K562 (cell line): ENCODE data around the gene RTBDN. TPM values are rescaled to one million over a fixed set of nuclear protein-coding genes. Genes with fewer than 3 reads are reported as not detected.

Experiments used
- GTF2F1 ChIP-seq: IDR thresholded peaks from 2 replicates; pipeline ENCODE4 v1.6.1; 2011; ENCODE audit warnings: low read depth, low read length, improper control_type of control experiment
- HDAC6 ChIP-seq: IDR thresholded peaks from 2 replicates; pipeline ENCODE4 v1.6.1; 2012; ENCODE audit warnings: low read depth, mild to moderate bottlenecking, control low read depth, inconsistent platforms, low read length, moderate library complexity
- MBD2 ChIP-seq: sonication (generic); IDR thresholded peaks from 2 replicates; pipeline ENCODE4 v1.6.1; 2016; ENCODE audit warnings: low read depth, borderline replicate concordance
- MEIS2 ChIP-seq: fragments of 450-650 bp; IDR thresholded peaks from 2 replicates; pipeline ENCODE4 v1.6.1; 2014; ENCODE audit warnings: mild to moderate bottlenecking; ENCODE audit not compliant: partially characterized antibody
- NFE2L1 ChIP-seq: fragments of 450-650 bp; IDR thresholded peaks from 2 replicates; pipeline ENCODE4 v1.6.1; 2016; ENCODE audit warnings: missing genetic modification characterization, low read depth, mild to moderate bottlenecking, missing compliant biosample characterization, moderate library complexity, borderline replicate concordance
- NFRKB ChIP-seq: fragments of 450-650 bp; IDR thresholded peaks from 2 replicates; pipeline ENCODE4 v1.6.1; 2016; ENCODE audit warnings: low read depth
- NR2F6 ChIP-seq: fragments of 450-650 bp; formaldehyde crosslinking; IDR thresholded peaks from 2 replicates; pipeline ENCODE4 v1.4.0; 2020; ENCODE audit warnings: mild to moderate bottlenecking
- RBM17 ChIP-seq: fragments of 200-400 bp; formaldehyde crosslinking; IDR thresholded peaks from 2 replicates; pipeline ENCODE4 v1.6.1; 2017; ENCODE audit warnings: low read depth, mild to moderate bottlenecking, low read length, borderline replicate concordance
- SAFB ChIP-seq: fragments of 200-400 bp; formaldehyde crosslinking; IDR thresholded peaks from 2 replicates; pipeline ENCODE4 v1.6.1; 2017; ENCODE audit warnings: low read depth, low read length, borderline replicate concordance
- SLC30A9 ChIP-seq: fragments of 250-450 bp; sonication (Bioruptor Pico); IDR thresholded peaks from 2 replicates; pipeline ENCODE4 v1.8.0; 2022; ENCODE audit warnings: mild to moderate bottlenecking, moderate library complexity
- SRSF3 ChIP-seq: fragments of 200-400 bp; formaldehyde crosslinking; IDR thresholded peaks from 2 replicates; pipeline ENCODE4 v1.6.1; 2016; ENCODE audit warnings: mild to moderate bottlenecking, low read length, moderate library complexity; ENCODE audit not compliant: insufficient read depth
- STAT5B ChIP-seq: fragments of 250-450 bp; sonication (Bioruptor Pico); IDR thresholded peaks from 2 replicates; pipeline ENCODE4 v1.8.0; 2021; ENCODE audit warnings: mild to moderate bottlenecking, inconsistent platforms
- TFAM ChIP-seq: fragments of 250-450 bp; sonication (Bioruptor Pico); conservative IDR thresholded peaks from 2 replicates; pipeline ENCODE4 v1.5.0; 2021; ENCODE audit warnings: mild to moderate bottlenecking, moderate library complexity
- ZNF324 ChIP-seq: fragments of 250-450 bp; sonication (Bioruptor Pico); IDR thresholded peaks from 2 replicates; pipeline ENCODE4 v1.4.0; 2020; ENCODE audit warnings: mild to moderate bottlenecking
- ZNF785 ChIP-seq: fragments of 250-450 bp; sonication (Bioruptor Pico); IDR thresholded peaks from 2 replicates; pipeline ENCODE4 v1.4.0; 2020; ENCODE audit warnings: mild to moderate bottlenecking
- polyA plus RNA-seq, 8 experiments: library from polyadenylated mRNA; depleted of rRNA in 4 of 8; stranded (reverse) in 5 of 8; unstranded in 3 of 8; fragments of >200 nt; fragmentation: Nextera tagmentation in 2 of 8; fragmentation: Illumina TruSeq in 1 of 8; extraction: Ambion mirVana in 2 of 8; extraction: Trizol in 1 of 8; gene quantifications; 2 replicates each; pipeline versions ENCODE4 v1.2.1 to v1.2.3, GENCODE V29; 2011 to 2014; ENCODE audit warnings: inconsistent platforms in 1 of 8, missing spikeins in 1 of 8
- total RNA-seq, 7 experiments: library from RNA; depleted of rRNA in 6 of 7; stranded (reverse); fragments of >200 nt in 6 of 7; fragmentation: Illumina TruSeq in 2 of 7; extraction: Trizol in 2 of 7; gene quantifications; 2 replicates each; pipeline versions ENCODE4 v1.2.1 to v1.2.3, GENCODE V29; 2011 to 2021; ENCODE audit warnings: low replicate concordance in 1 of 7
- TF ChIP-seq, protein P1 (sequence below): fragments of 250-450 bp; sonication (Bioruptor Pico); IDR thresholded peaks from 2 replicates; pipeline ENCODE4 v1.5.0; 2021
- TF ChIP-seq, protein P2 (sequence below): fragments of 250-450 bp; sonication (Bioruptor Pico); IDR thresholded peaks from 2 replicates; pipeline ENCODE4 v1.5.0; 2021; ENCODE audit warnings: mild to moderate bottlenecking, borderline replicate concordance
- TF ChIP-seq, protein P3 (sequence below), 2 experiments: IDR thresholded peaks; 2 replicates each; pipeline ENCODE4 v1.6.1; 2011; ENCODE audit warnings: borderline replicate concordance in 1 of 2, control low read depth in 1 of 2, low read depth in 1 of 2, low read length in 1 of 2, mild to moderate bottlenecking in 1 of 2, mixed read lengths in 1 of 2, moderate library complexity in 1 of 2; ENCODE audit not compliant: insufficient read depth in 1 of 2, insufficient read length in 1 of 2, poor library complexity in 1 of 2, severe bottlenecking in 1 of 2; ENCODE audit errors: extremely low read depth in 1 of 2
- TF ChIP-seq, protein P4 (sequence below), 2 experiments: fragments of 450-650 bp; conservative IDR thresholded peaks; 2 replicates each; pipeline ENCODE4 v1.6.1; 2017; ENCODE audit warnings: mild to moderate bottlenecking in 2 of 2, moderate library complexity in 2 of 2
- TF ChIP-seq, protein P5 (sequence below): fragments of 250-450 bp; sonication (Bioruptor Pico); IDR thresholded peaks from 2 replicates; pipeline ENCODE4 v1.4.0; 2020; ENCODE audit warnings: mild to moderate bottlenecking, moderate library complexity

Gene RTBDN
- total and polyA plus RNA-seq, 9 of the 15 experiments (the other 6 are each of a cell fraction or from before 2014, with no cell fraction given) = 0.20 to 2.3 (median 0.72) TPM; not detected in 1

DNA sequence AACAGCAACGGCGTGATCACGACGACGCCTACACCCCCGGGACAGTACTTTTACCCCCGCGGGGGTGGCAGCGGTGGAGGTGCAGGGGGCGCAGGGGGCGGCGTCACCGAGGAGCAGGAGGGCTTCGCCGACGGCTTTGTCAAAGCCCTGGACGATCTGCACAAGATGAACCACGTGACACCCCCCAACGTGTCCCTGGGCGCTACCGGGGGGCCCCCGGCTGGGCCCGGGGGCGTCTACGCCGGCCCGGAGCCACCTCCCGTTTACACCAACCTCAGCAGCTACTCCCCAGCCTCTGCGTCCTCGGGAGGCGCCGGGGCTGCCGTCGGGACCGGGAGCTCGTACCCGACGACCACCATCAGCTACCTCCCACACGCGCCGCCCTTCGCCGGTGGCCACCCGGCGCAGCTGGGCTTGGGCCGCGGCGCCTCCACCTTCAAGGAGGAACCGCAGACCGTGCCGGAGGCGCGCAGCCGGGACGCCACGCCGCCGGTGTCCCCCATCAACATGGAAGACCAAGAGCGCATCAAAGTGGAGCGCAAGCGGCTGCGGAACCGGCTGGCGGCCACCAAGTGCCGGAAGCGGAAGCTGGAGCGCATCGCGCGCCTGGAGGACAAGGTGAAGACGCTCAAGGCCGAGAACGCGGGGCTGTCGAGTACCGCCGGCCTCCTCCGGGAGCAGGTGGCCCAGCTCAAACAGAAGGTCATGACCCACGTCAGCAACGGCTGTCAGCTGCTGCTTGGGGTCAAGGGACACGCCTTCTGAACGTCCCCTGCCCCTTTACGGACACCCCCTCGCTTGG, 42.1 kb downstream of the RTBDN start (continued):
- TF ChIP-seq, protein P1, sequence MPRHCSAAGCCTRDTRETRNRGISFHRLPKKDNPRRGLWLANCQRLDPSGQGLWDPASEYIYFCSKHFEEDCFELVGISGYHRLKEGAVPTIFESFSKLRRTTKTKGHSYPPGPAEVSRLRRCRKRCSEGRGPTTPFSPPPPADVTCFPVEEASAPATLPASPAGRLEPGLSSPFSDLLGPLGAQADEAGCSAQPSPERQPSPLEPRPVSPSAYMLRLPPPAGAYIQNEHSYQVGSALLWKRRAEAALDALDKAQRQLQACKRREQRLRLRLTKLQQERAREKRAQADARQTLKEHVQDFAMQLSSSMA (CRISPR knock-in tag) = peak; percentile 80; the same call in 1 of the 2 replicates
- no peak for TF ChIP-seq NR2F6 (CRISPR knock-in tag)
- TF ChIP-seq TFAM (CRISPR knock-in tag) = no peak
- TF ChIP-seq RBM17 = no peak
- peak; percentile 49; the same call in 1 of the 2 replicates for TF ChIP-seq MBD2
- TF ChIP-seq, protein P2, sequence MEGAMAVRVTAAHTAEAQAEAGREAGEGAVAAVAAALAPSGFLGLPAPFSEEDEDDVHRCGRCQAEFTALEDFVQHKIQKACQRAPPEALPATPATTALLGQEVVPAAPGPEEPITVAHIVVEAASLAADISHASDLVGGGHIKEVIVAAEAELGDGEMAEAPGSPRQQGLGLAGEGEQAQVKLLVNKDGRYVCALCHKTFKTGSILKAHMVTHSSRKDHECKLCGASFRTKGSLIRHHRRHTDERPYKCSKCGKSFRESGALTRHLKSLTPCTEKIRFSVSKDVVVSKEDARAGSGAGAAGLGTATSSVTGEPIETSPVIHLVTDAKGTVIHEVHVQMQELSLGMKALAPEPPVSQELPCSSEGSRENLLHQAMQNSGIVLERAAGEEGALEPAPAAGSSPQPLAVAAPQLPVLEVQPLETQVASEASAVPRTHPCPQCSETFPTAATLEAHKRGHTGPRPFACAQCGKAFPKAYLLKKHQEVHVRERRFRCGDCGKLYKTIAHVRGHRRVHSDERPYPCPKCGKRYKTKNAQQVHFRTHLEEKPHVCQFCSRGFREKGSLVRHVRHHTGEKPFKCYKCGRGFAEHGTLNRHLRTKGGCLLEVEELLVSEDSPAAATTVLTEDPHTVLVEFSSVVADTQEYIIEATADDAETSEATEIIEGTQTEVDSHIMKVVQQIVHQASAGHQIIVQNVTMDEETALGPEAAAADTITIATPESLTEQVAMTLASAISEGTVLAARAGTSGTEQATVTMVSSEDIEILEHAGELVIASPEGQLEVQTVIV (CRISPR knock-in tag) = no peak
- no peak for TF ChIP-seq STAT5B (CRISPR knock-in tag)
- TF ChIP-seq SAFB = peak; percentile 46
- TF ChIP-seq, protein P3, sequence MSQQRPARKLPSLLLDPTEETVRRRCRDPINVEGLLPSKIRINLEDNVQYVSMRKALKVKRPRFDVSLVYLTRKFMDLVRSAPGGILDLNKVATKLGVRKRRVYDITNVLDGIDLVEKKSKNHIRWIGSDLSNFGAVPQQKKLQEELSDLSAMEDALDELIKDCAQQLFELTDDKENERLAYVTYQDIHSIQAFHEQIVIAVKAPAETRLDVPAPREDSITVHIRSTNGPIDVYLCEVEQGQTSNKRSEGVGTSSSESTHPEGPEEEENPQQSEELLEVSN (IDR thresholded peaks at IDR 0.05; ENCODE audit: borderline replicate concordance in 1 of 2, extremely low read depth in 1 of 2, insufficient read depth in 1 of 2, insufficient read length in 1 of 2, low read depth in 1 of 2, low read length in 1 of 2, poor library complexity in 1 of 2, severe bottlenecking in 1 of 2) = peak; percentile 76
- no peak for TF ChIP-seq NFRKB
- TF ChIP-seq NFE2L1 (tag) = no peak
- TF ChIP-seq ZNF324 (CRISPR knock-in tag) = no peak
- peak; percentile 69; the same call in 1 of the 2 replicates for TF ChIP-seq SRSF3
- no peak for TF ChIP-seq HDAC6
- TF ChIP-seq, protein P4, sequence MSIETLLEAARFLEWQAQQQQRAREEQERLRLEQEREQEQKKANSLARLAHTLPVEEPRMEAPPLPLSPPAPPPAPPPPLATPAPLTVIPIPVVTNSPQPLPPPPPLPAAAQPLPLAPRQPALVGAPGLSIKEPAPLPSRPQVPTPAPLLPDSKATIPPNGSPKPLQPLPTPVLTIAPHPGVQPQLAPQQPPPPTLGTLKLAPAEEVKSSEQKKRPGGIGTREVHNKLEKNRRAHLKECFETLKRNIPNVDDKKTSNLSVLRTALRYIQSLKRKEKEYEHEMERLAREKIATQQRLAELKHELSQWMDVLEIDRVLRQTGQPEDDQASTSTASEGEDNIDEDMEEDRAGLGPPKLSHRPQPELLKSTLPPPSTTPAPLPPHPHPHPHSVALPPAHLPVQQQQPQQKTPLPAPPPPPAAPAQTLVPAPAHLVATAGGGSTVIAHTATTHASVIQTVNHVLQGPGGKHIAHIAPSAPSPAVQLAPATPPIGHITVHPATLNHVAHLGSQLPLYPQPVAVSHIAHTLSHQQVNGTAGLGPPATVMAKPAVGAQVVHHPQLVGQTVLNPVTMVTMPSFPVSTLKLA (conservative IDR thresholded peaks at IDR 0.05) = peak; percentile 58 to 75; a peak in 3 of 4 replicates
- TF ChIP-seq SLC30A9 = no peak
- no peak for TF ChIP-seq GTF2F1
- TF ChIP-seq, protein P5, sequence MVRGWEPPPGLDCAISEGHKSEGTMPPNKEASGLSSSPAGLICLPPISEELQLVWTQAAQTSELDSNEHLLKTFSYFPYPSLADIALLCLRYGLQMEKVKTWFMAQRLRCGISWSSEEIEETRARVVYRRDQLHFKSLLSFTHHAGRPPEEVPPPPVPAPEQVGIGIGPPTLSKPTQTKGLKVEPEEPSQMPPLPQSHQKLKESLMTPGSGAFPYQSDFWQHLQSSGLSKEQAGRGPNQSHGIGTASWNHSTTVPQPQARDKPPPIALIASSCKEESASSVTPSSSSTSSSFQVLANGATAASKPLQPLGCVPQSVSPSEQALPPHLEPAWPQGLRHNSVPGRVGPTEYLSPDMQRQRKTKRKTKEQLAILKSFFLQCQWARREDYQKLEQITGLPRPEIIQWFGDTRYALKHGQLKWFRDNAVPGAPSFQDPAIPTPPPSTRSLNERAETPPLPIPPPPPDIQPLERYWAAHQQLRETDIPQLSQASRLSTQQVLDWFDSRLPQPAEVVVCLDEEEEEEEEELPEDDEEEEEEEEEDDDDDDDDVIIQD (CRISPR knock-in tag) = no peak
- TF ChIP-seq ZNF785 (CRISPR knock-in tag) = no peak
- no peak for TF ChIP-seq MEIS2
